ENCODE results near the gene MEI1.

MEI1 gene

DNA sequence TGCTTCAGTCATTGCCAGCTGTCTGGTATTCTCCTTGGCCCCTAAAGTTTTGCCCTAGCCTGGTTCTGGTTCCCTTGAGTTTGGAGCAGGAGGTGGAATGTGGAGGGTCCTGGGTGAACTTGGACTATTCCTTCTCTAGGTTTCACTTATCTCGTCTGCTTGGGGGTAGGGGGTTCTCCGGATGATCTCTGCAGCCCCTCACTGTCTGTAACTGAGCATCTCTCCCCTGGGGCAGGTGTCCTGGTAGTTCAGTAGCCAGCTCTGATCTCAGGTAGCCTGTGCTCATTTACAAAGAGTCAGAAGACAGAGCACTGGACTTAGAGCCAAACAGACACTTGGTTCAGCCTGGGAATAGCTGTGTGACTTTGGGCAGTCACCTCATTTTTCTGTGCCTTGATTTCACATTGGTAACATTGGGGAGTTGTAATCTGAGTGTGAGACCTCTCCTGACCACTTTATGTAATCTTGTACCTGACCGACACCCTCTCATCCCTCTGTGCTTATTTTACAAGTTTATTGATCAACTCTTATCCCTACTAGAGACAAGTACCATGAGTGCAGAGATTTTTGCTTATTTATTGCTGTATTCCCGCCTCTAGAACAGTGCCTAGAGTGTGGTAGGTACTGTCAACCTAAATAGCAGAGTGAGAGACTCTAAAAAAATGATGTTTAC is 102.0 kb downstream of the MEI1 start:
- Histone ChIP-seq H3K36me3 (ENCODE audit: control insufficient read depth, insufficient read depth, low read length) (peaks cover 2% of the 10 kb centered on the region), H3K4me1 (ENCODE audit: control insufficient read depth, insufficient read depth, low read length) (peaks cover 6% of the 10 kb centered on the region), H3K9ac (ENCODE audit: low read depth, low read length) (peak overlapping the region; percentile 97), H3K4me3 (ENCODE audit: low read depth, low read length) (peak overlapping the region; percentile 89), H3K27me3 (ENCODE audit: control insufficient read depth, insufficient read depth, low read length) (no peaks in the 10 kb centered on the region), H3K9me3 (ENCODE audit: control insufficient read depth, insufficient read depth, low read length) (no peaks in the 10 kb centered on the region)

DNA sequence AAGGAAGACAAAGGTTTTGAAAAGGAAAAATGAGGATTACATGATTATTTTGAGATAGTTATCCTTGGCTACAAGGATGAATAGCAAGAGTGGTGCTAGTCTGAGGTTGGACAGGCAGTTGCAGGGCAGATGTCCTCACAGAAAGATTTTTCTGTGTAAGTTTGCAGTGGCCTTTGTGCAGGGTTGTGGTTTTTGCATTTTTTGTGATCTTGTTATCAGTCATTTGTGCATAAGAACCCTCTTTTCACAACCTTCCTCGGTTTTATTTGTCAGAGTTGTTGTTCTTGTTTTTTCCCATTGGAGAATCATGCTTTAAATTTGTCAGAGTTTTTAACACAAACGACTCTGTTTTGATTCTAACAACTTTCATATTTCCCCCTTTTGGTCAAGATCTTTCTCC is 102.6 kb downstream of the MEI1 start:
- Histone ChIP-seq H3K4me3 (ENCODE audit: low read depth, low read length) (no peak overlapping the region), H3K9me3 (ENCODE audit: control insufficient read depth, insufficient read depth, low read length) (no peaks in the 10 kb centered on the region), H3K27me3 (ENCODE audit: control insufficient read depth, insufficient read depth, low read length) (no peaks in the 10 kb centered on the region), H3K36me3 (ENCODE audit: control insufficient read depth, insufficient read depth, low read length) (peaks cover 2% of the 10 kb centered on the region), H3K9ac (ENCODE audit: low read depth, low read length) (no peak overlapping the region), H3K4me1 (ENCODE audit: control insufficient read depth, insufficient read depth, low read length) (peaks cover 6% of the 10 kb centered on the region)

DNA sequence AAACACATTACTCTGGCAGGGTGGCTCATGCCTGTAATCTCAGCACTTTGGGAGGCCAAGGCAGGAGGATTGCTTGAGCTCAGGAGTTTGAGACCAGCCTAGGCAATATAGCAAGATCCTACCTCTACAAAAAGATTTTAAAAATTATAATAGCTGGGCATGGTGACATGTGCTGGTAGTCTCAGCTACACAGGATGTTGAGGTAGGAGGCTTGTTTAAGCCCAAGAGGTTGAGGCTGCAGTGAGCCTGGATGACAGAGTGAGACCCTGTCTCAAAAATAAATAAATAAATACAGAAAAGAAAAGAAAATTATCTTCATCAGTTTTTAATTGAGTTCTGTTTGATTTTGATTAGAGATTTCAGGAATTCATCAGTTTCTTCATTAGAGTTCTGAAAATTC is 106.3 kb downstream of the MEI1 start:
- peaks cover 9% of the 10 kb centered on the region for H3K36me3 ChIP-seq (ENCODE audit: control insufficient read depth, insufficient read depth, low read length)

GRCh38 chr22:41808400-41808799 is 109.1 kb downstream of the MEI1 start:
- H3K27me3 ChIP-seq (ENCODE audit: control insufficient read depth, insufficient read depth, low read length): no peaks in the 10 kb centered on the region
- H3K4me1 ChIP-seq (ENCODE audit: control insufficient read depth, insufficient read depth, low read length): no peaks in the 10 kb centered on the region
- peaks cover 13% of the 10 kb centered on the region for H3K36me3 ChIP-seq (ENCODE audit: control insufficient read depth, insufficient read depth, low read length)
- H3K9me3 ChIP-seq (ENCODE audit: control insufficient read depth, insufficient read depth, low read length): no peaks in the 10 kb centered on the region
- H3K4me3 ChIP-seq (ENCODE audit: low read depth, low read length): no peak overlapping the region
- H3K9ac ChIP-seq (ENCODE audit: low read depth, low read length): no peak overlapping the region

More for the DNA sequence above, 106.3 kb downstream of the MEI1 start:
- no peaks in the 10 kb centered on the region for H3K4me1 ChIP-seq (ENCODE audit: control insufficient read depth, insufficient read depth, low read length)
- no peaks in the 10 kb centered on the region for H3K9me3 ChIP-seq (ENCODE audit: control insufficient read depth, insufficient read depth, low read length)
- no peaks in the 10 kb centered on the region for H3K27me3 ChIP-seq (ENCODE audit: control insufficient read depth, insufficient read depth, low read length)
- H3K4me3 ChIP-seq (ENCODE audit: low read depth, low read length): no peak overlapping the region
- no peak overlapping the region for H3K9ac ChIP-seq (ENCODE audit: low read depth, low read length)

GRCh38 chr22:41810022-41810421 is 110.7 kb downstream of the MEI1 start:
- Histone ChIP-seq H3K27me3 (ENCODE audit: control insufficient read depth, insufficient read depth, low read length) (no peaks in the 10 kb centered on the region), H3K4me3 (ENCODE audit: low read depth, low read length) (no peak overlapping the region), H3K9me3 (ENCODE audit: control insufficient read depth, insufficient read depth, low read length) (no peaks in the 10 kb centered on the region), H3K36me3 (ENCODE audit: control insufficient read depth, insufficient read depth, low read length) (peaks cover 20% of the 10 kb centered on the region), H3K9ac (ENCODE audit: low read depth, low read length) (no peak overlapping the region), H3K4me1 (ENCODE audit: control insufficient read depth, insufficient read depth, low read length) (no peaks in the 10 kb centered on the region)

DNA sequence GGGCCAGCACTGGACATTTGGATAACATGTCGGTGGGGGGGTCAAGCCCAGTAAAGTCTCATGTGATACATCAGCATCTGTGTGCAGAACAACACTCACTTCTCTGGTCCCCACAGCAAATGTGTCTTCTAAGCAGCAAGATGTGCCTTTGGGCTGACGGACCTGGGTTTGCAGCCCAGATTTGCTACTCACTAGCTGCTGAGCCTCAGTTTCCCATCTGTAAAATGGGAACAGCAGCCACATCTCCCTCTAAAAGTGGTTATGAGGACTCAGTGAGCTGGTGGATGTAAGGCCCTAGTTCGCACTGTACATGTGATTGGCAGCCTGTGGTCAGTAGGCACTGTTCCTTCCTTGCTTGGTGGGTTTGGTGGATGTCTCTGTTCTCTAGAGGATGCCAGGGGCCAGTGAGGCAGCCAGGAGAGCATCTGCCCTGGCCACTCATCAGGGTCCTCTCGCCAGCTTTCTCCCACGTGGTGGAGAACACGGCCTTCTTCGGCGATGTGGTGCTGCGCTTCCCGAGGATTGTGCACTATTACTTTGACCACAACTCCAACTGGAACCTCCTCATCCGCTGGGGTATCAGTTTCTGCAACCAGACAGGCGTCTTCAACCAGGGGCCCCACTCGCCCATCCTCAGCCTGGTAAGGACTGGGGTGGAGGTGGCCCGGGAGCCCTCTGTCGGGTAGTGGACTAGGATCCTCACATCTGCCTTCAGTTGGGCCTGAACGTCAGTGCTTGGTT is 113.7 kb downstream of the MEI1 start:
- no peaks in the 10 kb centered on the region for H3K9me3 ChIP-seq (ENCODE audit: control insufficient read depth, insufficient read depth, low read length)
- H3K36me3 ChIP-seq (ENCODE audit: control insufficient read depth, insufficient read depth, low read length): peaks cover 29% of the 10 kb centered on the region

DNA sequence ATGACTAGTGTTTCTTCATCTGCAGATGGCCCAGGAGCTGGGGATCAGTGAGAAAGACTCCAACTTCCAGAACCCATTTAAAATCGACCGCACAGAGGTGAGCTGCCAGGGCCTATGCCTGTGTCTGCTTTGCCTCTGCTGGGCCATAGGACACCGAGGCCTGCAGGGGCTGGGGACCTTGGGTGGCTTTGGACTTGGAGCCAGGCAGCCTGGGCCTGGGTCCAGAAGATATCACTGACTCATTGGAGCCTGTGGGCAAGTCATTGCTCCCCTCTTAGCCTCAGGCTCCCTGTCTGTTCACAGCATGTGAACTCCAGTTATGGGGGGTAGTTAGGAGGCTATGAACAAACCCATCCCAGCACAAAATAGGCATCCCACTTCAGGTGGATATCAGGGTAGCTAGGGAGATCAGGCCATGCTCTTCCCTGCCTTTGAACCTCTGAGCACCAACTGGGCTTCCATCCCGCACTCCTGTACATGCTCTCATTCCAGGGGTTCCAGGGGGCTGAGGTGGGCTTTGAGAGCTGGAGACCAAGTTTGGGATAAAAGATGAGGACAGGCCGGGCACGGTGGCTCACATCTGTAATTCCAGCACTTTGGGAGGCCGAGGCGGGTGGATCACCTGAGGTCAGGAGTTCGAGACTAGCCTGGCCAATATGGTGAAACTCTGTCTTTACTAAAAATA is 114.6 kb downstream of the MEI1 start:
- peaks cover 29% of the 10 kb centered on the region for H3K36me3 ChIP-seq (ENCODE audit: control insufficient read depth, insufficient read depth, low read length)
- H3K4me1 ChIP-seq (ENCODE audit: control insufficient read depth, insufficient read depth, low read length): no peaks in the 10 kb centered on the region
- no peaks in the 10 kb centered on the region for H3K9me3 ChIP-seq (ENCODE audit: control insufficient read depth, insufficient read depth, low read length)
- no peaks in the 10 kb centered on the region for H3K27me3 ChIP-seq (ENCODE audit: control insufficient read depth, insufficient read depth, low read length)
- H3K4me3 ChIP-seq (ENCODE audit: low read depth, low read length): no peak overlapping the region
- H3K9ac ChIP-seq (ENCODE audit: low read depth, low read length): no peak overlapping the region

More for the DNA sequence above, 113.7 kb downstream of the MEI1 start:
- no peaks in the 10 kb centered on the region for H3K4me1 ChIP-seq (ENCODE audit: control insufficient read depth, insufficient read depth, low read length)
- H3K9ac ChIP-seq (ENCODE audit: low read depth, low read length): no peak overlapping the region
- no peak overlapping the region for H3K4me3 ChIP-seq (ENCODE audit: low read depth, low read length)
- no peaks in the 10 kb centered on the region for H3K27me3 ChIP-seq (ENCODE audit: control insufficient read depth, insufficient read depth, low read length)

DNA sequence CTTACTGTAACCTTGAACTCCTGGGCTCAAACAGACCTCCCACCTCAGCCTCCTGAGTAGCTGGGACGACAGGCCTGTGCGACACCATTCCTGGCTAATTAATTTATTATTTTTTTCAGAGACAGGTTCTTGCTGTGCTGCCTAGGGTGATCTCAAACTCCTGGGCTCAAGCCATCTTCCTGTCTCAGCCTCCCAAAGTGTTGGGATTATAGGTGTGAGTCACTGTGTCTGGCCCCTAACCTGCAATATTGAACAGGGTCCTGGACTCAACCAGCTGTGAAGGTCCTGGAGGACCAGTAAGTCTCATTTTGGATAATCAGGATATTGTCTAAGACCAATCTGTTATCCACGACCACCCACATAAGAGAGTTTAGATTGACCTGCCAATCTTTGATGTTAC is 116.4 kb downstream of the MEI1 start:
- no peak overlapping the region for H3K9ac ChIP-seq (ENCODE audit: low read depth, low read length)
- H3K9me3 ChIP-seq (ENCODE audit: control insufficient read depth, insufficient read depth, low read length): no peaks in the 10 kb centered on the region
- peaks cover 26% of the 10 kb centered on the region for H3K36me3 ChIP-seq (ENCODE audit: control insufficient read depth, insufficient read depth, low read length)
- H3K4me1 ChIP-seq (ENCODE audit: control insufficient read depth, insufficient read depth, low read length): no peaks in the 10 kb centered on the region
- H3K4me3 ChIP-seq (ENCODE audit: low read depth, low read length): no peak overlapping the region
- H3K27me3 ChIP-seq (ENCODE audit: control insufficient read depth, insufficient read depth, low read length): no peaks in the 10 kb centered on the region

GRCh38 chr22:41816241-41816640 is 116.9 kb downstream of the MEI1 start:
- Histone ChIP-seq H3K9me3 (ENCODE audit: control insufficient read depth, insufficient read depth, low read length) (no peaks in the 10 kb centered on the region), H3K36me3 (ENCODE audit: control insufficient read depth, insufficient read depth, low read length) (peaks cover 21% of the 10 kb centered on the region), H3K4me3 (ENCODE audit: low read depth, low read length) (no peak overlapping the region), H3K9ac (ENCODE audit: low read depth, low read length) (no peak overlapping the region), H3K27me3 (ENCODE audit: control insufficient read depth, insufficient read depth, low read length) (no peaks in the 10 kb centered on the region), H3K4me1 (ENCODE audit: control insufficient read depth, insufficient read depth, low read length) (no peaks in the 10 kb centered on the region)

GRCh38 chr22:41816871-41817270 is 117.6 kb downstream of the MEI1 start:
- peaks cover 20% of the 10 kb centered on the region for H3K36me3 ChIP-seq (ENCODE audit: control insufficient read depth, insufficient read depth, low read length)
- H3K4me3 ChIP-seq (ENCODE audit: low read depth, low read length): no peak overlapping the region
- no peak overlapping the region for H3K9ac ChIP-seq (ENCODE audit: low read depth, low read length)
- no peaks in the 10 kb centered on the region for H3K27me3 ChIP-seq (ENCODE audit: control insufficient read depth, insufficient read depth, low read length)
- H3K4me1 ChIP-seq (ENCODE audit: control insufficient read depth, insufficient read depth, low read length): no peaks in the 10 kb centered on the region
- no peaks in the 10 kb centered on the region for H3K9me3 ChIP-seq (ENCODE audit: control insufficient read depth, insufficient read depth, low read length)

- Histone ChIP-seq H3K36me3 (ENCODE audit: control insufficient read depth, insufficient read depth, low read length) (peaks cover 20% of the 10 kb centered on the region), H3K4me1 (ENCODE audit: control insufficient read depth, insufficient read depth, low read length) (no peaks in the 10 kb centered on the region), H3K9me3 (ENCODE audit: control insufficient read depth, insufficient read depth, low read length) (no peaks in the 10 kb centered on the region), H3K27me3 (ENCODE audit: control insufficient read depth, insufficient read depth, low read length) (no peaks in the 10 kb centered on the region), H3K4me3 (ENCODE audit: low read depth, low read length) (no peak overlapping the region), H3K9ac (ENCODE audit: low read depth, low read length) (no peak overlapping the region)
Measured at GRCh38 chr22:41818011-41818410, 118.7 kb downstream of the MEI1 start.

DNA sequence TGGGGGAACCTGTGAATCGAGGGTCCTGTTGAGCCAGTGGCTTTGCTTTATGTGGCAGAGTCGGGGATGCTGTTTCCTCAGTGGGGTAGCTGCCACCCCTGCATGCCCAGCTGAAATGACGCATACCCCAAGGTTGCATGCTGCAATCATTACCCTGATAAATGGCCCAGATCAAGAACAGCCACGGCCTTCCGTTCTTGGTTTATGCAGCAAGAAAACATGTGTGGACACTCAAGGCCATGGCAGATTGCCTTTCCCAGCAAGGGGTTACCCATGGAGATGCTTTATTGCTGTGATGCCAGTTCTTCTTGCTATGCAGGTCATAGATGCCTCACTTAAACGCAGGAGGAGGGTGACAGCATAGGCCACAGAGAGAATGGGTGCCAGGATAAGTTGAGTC is 119.3 kb downstream of the MEI1 start:
- no peaks in the 10 kb centered on the region for H3K9me3 ChIP-seq (ENCODE audit: control insufficient read depth, insufficient read depth, low read length)
- H3K36me3 ChIP-seq (ENCODE audit: control insufficient read depth, insufficient read depth, low read length): peaks cover 20% of the 10 kb centered on the region
- no peak overlapping the region for H3K9ac ChIP-seq (ENCODE audit: low read depth, low read length)
- no peak overlapping the region for H3K4me3 ChIP-seq (ENCODE audit: low read depth, low read length)
- H3K4me1 ChIP-seq (ENCODE audit: control insufficient read depth, insufficient read depth, low read length): no peaks in the 10 kb centered on the region
- no peaks in the 10 kb centered on the region for H3K27me3 ChIP-seq (ENCODE audit: control insufficient read depth, insufficient read depth, low read length)

Measured in iPS-15b (cell line).